Spleen (tissue), 11 donors: Measurements from ENCODE around the gene DUSP11. TPM values are rescaled to one million over a fixed set of nuclear protein-coding genes. Genes with fewer than 3 reads are reported as not detected.

Experiments used
- DNase-seq: peaks from one replicate; pipeline ENCODE4 v3.0.0-alpha.2; 2020
- H3K27ac ChIP-seq, 8 donors: fragments of 200-600 bp; sonication (generic) in 7 of 8; 1 replicate in 4 of 8; 2 replicates in 4 of 8; pipeline versions ENCODE4 v1.5.0 to v1.8.0; 2016 to 2021; ENCODE audit warnings: inconsistent platforms in 4 of 8, mild to moderate bottlenecking in 4 of 8, moderate library complexity in 1 of 8
- H3K27me3 ChIP-seq, 7 donors: fragments of 200-600 bp; sonication (generic) in 6 of 7; replicated peaks in 1 of 7; 1 replicate in 4 of 7; 2 replicates in 3 of 7; pipeline versions ENCODE4 v1.5.0 to v1.8.0; 2016 to 2021; ENCODE audit warnings: inconsistent platforms in 3 of 7, mild to moderate bottlenecking in 1 of 7
- H3K36me3 ChIP-seq, 6 donors: fragments of 200-600 bp; sonication (generic) in 5 of 6; 1 replicate in 4 of 6; 2 replicates in 2 of 6; pipeline versions ENCODE4 v1.5.0 to v1.8.0; 2016 to 2021; ENCODE audit warnings: inconsistent platforms in 2 of 6
- H3K4me1 ChIP-seq, 6 donors: fragments of 200-600 bp; sonication (generic) in 5 of 6; 1 replicate in 3 of 6; 2 replicates in 3 of 6; pipeline versions ENCODE4 v1.5.0 to v1.8.0; 2016 to 2021; ENCODE audit warnings: inconsistent platforms in 3 of 6
- H3K4me3 ChIP-seq, 8 donors: fragments of 200-600 bp; sonication (generic) in 7 of 8; 1 replicate in 4 of 8; 2 replicates in 4 of 8; pipeline versions ENCODE4 v1.5.0 to v1.8.0; 2016 to 2021; ENCODE audit warnings: inconsistent platforms in 4 of 8, mild to moderate bottlenecking in 4 of 8, moderate library complexity in 2 of 8
- H3K9me3 ChIP-seq, 8 donors: fragments of 200-600 bp; sonication (generic) in 7 of 8; 1 replicate in 4 of 8; 2 replicates in 4 of 8; pipeline versions ENCODE4 v1.5.0 to v1.8.0; 2016 to 2021; ENCODE audit warnings: inconsistent platforms in 4 of 8
- POLR2A ChIP-seq, 3 donors: fragments of 450-650 bp; IDR thresholded peaks; one replicate each; pipeline ENCODE4 v1.5.1; 2017; ENCODE audit warnings: antibody characterized with exemption in 3 of 3, mild to moderate bottlenecking in 1 of 3
- POLR2AphosphoS5 ChIP-seq, 3 donors: sonication (generic); formaldehyde crosslinking; IDR thresholded peaks; one replicate each; pipeline ENCODE4 v1.5.1; 2017; ENCODE audit warnings: antibody characterized with exemption in 3 of 3
- WGBS, 5 donors: extraction: QIAGEN DNeasy Blood & Tissue Kit in 3 of 5; methylation state at CpG; one replicate each; pipeline versions ENCODE4 v1.1.5 to v1.1.7; 2013 to 2018; 5-methylcytosine and 5-hydroxymethylcytosine counted together
- intact Hi-C: fragments of 100-400 bp; cut with DNase I; formaldehyde crosslinking; loops from one replicate; pipeline ENCODE4 v1.15.0; 2023; ENCODE audit warnings: low total_unique reads
- polyA plus RNA-seq, 3 donors: library from polyadenylated mRNA; stranded (reverse); fragments of 200-250 nt; gene quantifications; one replicate each; pipeline ENCODE4 v1.2.1, GENCODE V29; 2013
- total RNA-seq, 7 donors: library from RNA; depleted of rRNA in 3 of 7; stranded (reverse); fragments of >200 nt in 3 of 7; fragmentation: NEBNext Ultra II Directional in 4 of 7; extraction: Animal tissue kit (Norgen Biotek cat#: 25700) in 4 of 7; gene quantifications; one replicate each; pipeline versions ENCODE4 v1.1.0 to v1.2.1, GENCODE V29; 2016 to 2021
- TF ChIP-seq, protein P1 (sequence below), 11 experiments: fragments of 200-600 bp in 7 of 11; fragments of 450-650 bp in 4 of 11; sonication (generic) in 4 of 11; IDR thresholded peaks in 8 of 11; conservative IDR thresholded peaks in 3 of 11; 1 replicate in 7 of 11; 2 replicates in 4 of 11; pipeline versions ENCODE4 v1.4.0 to v1.8.0; 2016 to 2021; ENCODE audit warnings: antibody characterized with exemption in 11 of 11, inconsistent platforms in 4 of 11, mild to moderate bottlenecking in 1 of 11
- donor health status: healthy with polysubstance abuse.
- donor health status: DM: no; HTN: no; CAD: no; lungs with moderate emphysema.
- donor health status: DM: no; HTN: no; CAD: no.
- donor health status: Bipolar disorder and iron deficiency.
- donor health status: healthy.
- donor health status: DM: no; HTN: no; CAD: no.
- donor health status: DM: yes; HTN: yes; CAD: no.

Gene DUSP11
- total and polyA plus RNA-seq, 10 donors, result 17.2 to 49.3 (median 26.4) TPM

DNA sequence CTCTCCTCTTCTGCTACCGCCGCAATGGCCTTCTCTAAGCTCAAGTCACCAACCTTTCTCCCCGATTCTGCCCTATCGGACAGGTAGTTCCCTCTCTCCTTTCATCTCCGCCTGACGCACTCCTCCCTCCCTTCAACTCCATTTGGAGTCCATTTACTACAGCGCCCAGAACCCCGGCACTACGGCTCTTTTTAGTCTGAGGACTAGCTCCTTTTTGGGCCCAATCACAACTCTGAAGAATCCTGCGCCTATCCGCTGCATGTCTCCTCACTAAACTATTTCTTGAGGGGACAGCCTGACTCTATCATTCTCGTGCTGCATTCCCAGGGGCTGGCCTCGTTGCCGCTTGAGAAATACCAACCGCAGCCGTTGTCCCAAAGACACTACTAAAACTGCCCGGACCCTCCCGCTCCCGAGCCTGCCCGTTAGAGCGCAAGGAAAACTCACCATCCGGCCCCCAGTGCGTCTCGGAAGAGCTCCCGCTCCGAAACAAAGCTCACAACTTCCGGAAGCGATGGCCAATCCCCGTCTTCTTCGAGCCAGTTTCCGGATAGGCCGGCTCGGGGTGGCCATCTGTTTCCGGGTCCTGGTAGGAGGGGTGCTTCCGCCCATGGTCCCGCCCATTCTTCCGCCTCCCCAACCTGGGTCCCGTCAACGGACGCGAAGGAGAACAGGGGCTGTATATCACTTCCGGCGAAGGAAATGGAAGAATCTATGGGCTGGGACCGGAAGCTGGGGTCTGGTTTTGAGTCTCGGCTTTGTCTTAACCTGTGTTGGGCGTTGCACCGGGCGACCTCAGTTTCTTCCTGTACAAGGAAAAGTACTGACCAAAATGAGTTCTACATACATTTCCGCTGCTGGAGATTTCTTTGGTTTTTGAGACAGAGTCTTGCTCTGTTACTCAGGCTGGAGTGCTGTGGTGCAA lies 42.8 kb downstream of the DUSP11 start, which contains the start of gene TPRKB:
TPRKB (minus strand) TSS at position 491 of the 925 bp plus-strand sequence. CDS start 2,776 bp downstream, outside the sequence.
- Histone ChIP-seq H3K36me3 (peaks cover 0 to 41% (median 24%) of the 10 kb centered on the region in 6 donors), H3K27me3 (no peaks in the 10 kb centered on the region), H3K4me1 (peaks cover 8 to 35% (median 22%) of the 10 kb centered on the region in 6 donors), H3K9me3 (peaks cover 0 to 5% (median 0%) of the 10 kb centered on the region in 8 donors), H3K27ac (peak within 1 kb of the TSS; percentile 65 to 88 (median 85)), H3K4me3 (peak within 1 kb of the TSS; percentile 56 to 86 (median 80))
- TF ChIP-seq POLR2A (IDR thresholded peaks at IDR 0.05) (peak in 2 of 3 donors; percentile 21 to 65), POLR2AphosphoS5 (IDR thresholded peaks at IDR 0.05) (peak; percentile 96 to 97 (median 97))
- TF ChIP-seq, protein P1, sequence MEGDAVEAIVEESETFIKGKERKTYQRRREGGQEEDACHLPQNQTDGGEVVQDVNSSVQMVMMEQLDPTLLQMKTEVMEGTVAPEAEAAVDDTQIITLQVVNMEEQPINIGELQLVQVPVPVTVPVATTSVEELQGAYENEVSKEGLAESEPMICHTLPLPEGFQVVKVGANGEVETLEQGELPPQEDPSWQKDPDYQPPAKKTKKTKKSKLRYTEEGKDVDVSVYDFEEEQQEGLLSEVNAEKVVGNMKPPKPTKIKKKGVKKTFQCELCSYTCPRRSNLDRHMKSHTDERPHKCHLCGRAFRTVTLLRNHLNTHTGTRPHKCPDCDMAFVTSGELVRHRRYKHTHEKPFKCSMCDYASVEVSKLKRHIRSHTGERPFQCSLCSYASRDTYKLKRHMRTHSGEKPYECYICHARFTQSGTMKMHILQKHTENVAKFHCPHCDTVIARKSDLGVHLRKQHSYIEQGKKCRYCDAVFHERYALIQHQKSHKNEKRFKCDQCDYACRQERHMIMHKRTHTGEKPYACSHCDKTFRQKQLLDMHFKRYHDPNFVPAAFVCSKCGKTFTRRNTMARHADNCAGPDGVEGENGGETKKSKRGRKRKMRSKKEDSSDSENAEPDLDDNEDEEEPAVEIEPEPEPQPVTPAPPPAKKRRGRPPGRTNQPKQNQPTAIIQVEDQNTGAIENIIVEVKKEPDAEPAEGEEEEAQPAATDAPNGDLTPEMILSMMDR (IDR thresholded peaks at IDR 0.05 in 8 of 11, conservative IDR thresholded peaks at IDR 0.05 in 3 of 11), result peak in 1 of 11 experiments; percentile 15
- DNase-seq, result peak; percentile 96
- 0 to 1% (median 1%) methylated on average over 35 to 49 of the region's 49 CpGs for WGBS, 5 donors
- intact Hi-C loops, result no loop called here

DNA sequence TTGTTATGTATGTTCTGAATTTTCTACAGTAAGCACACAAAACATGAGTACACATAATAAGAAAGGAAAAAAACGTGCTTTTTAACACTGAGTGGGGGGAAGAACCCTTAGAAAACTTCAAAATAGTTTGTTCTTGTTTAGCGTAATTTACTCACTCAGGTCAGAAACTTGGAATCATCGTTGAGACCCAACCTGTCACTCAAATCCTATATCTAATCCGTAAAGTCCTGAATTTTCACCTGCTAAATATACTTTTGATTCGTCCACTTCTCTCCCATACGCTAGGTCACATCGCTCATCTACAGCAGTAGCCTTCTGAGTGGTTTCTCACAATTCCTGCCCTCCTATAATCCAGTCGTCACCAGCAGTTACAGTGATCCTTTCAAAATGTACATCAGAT lies 43.5 kb downstream of the DUSP11 start:
- peaks cover 0 to 41% (median 31%) of the 10 kb centered on the region in 6 donors for H3K36me3 ChIP-seq
- H3K4me3 ChIP-seq, result peak overlapping the region; percentile 56 to 86 (median 80)
- intact Hi-C loops, result no loop called here
- H3K9me3 ChIP-seq, result peaks cover 0 to 5% (median 0%) of the 10 kb centered on the region in 8 donors
- no peak for DNase-seq
- H3K4me1 ChIP-seq, result peaks cover 8 to 35% (median 22%) of the 10 kb centered on the region in 6 donors
- TF ChIP-seq, protein P1 (IDR thresholded peaks at IDR 0.05 in 8 of 11, conservative IDR thresholded peaks at IDR 0.05 in 3 of 11), result no peak
- H3K27me3 ChIP-seq, result no peaks in the 10 kb centered on the region
- 9 to 13% (median 9%) methylated on average over 8 of the region's 8 CpGs for WGBS, 5 donors
- peak overlapping the region; percentile 65 to 88 (median 85) for H3K27ac ChIP-seq

DNA sequence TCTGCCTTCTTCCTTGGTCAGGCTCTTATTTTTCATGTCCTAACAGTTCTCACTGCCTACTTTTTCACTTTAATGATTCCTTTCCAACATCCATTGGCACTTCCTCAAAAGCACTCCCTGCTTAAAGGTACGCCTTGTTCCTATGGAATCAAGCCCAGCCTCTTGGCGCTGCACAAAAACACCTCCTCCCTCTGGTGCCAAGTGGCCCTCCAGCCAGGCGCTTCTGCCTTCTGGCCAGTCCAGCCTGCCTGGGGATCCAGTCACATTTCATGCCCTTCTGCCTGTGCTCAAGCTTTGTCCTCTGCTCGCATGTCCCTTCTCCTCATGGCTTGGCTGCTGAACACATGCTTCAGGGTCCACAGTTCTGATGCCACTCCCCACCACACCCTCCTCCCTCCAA lies 49.1 kb downstream of the DUSP11 start:
- intact Hi-C loops, result no loop called here
- Histone ChIP-seq H3K4me1 (peaks cover 3 to 16% (median 6%) of the 10 kb centered on the region in 6 donors), H3K4me3 (no peak overlapping the region), H3K36me3 (peaks cover 0 to 78% (median 64%) of the 10 kb centered on the region in 6 donors), H3K27ac (no peak overlapping the region), H3K27me3 (no peaks in the 10 kb centered on the region), H3K9me3 (no peaks in the 10 kb centered on the region)
- DNase-seq, result peak; percentile 60
- WGBS, 5 donors, result 85 to 97% (median 96%) methylated on average over 4 of the region's 4 CpGs
- no peak for TF ChIP-seq POLR2A (IDR thresholded peaks at IDR 0.05)
- TF ChIP-seq POLR2AphosphoS5 (IDR thresholded peaks at IDR 0.05), result peak in 2 of 3 donors; percentile 26

DNA sequence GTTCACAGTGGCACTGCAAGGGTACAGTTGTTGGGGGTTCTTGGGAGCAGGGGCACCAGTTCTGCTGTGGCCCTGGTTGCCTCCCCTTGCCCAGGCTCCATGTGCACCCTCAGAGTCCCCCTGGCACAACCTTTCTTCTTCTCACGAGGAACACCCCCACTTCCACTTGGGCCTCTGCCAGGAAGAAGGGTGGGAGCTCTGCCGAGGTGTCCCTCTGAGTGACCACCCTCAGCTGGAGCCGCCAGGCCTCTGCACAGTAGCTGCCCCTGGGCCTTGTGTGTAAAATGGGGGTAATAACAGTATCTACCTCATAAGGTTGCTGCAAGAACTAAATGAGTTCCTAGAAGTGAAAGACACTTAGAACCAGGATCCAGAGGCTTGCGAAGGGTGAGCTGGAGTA lies 51.2 kb downstream of the DUSP11 start:
- DNase-seq, result peak; percentile 56
- Histone ChIP-seq H3K4me3 (no peak overlapping the region), H3K27me3 (no peaks in the 10 kb centered on the region), H3K36me3 (peaks cover 0 to 64% (median 56%) of the 10 kb centered on the region in 6 donors), H3K27ac (no peak overlapping the region), H3K9me3 (no peaks in the 10 kb centered on the region), H3K4me1 (no peaks in the 10 kb centered on the region)
- TF ChIP-seq POLR2A (IDR thresholded peaks at IDR 0.05), result no peak
- TF ChIP-seq, protein P1 (IDR thresholded peaks at IDR 0.05 in 8 of 11, conservative IDR thresholded peaks at IDR 0.05 in 3 of 11), result no peak
- TF ChIP-seq POLR2AphosphoS5 (IDR thresholded peaks at IDR 0.05), result peak in 1 of 3 donors; percentile 34
- WGBS, 5 donors, result 73 to 85% (median 80%) methylated on average over 3 to 4 of the region's 4 CpGs
- intact Hi-C loops, result no loop called here
